NCI-H1694 treated with DMSO at 0.1 percent for 48 hours (cell line): ENCODE data around the gene TJP2.

Experiments
- DNase-seq: peaks from one replicate; lab custom pipeline; 2025; lab: John Stamatoyannopoulos, UW

Gene TJP2

GRCh38 chr9:69232135-69232534 lies 58.1 kb downstream of the TJP2 start:
- DNase-seq, result no peak

GRCh38 chr9:69234683-69235082 lies 60.6 kb downstream of the TJP2 start:
- DNase-seq, result no peak

- DNase-seq, result no peak
These were observed 62.1 kb downstream of the TJP2 start for GRCh38 chr9:69236188-69236587.

- DNase-seq, result no peak
These were observed 63.7 kb downstream of the TJP2 start for GRCh38 chr9:69237702-69238295.

- DNase-seq, result no peak
These were observed 69.0 kb downstream of the TJP2 start for GRCh38 chr9:69243116-69243515.

GRCh38 chr9:69246629-69247028 lies 72.6 kb downstream of the TJP2 start:
- DNase-seq, result no peak

GRCh38 chr9:69248005-69248404 lies 73.9 kb downstream of the TJP2 start:
- DNase-seq, result no peak

GRCh38 chr9:69249337-69249736 lies 75.3 kb downstream of the TJP2 start:
- DNase-seq, result no peak

- no peak for DNase-seq
These were observed 76.6 kb downstream of the TJP2 start for GRCh38 chr9:69250681-69251080.

- DNase-seq, result no peak
These were observed 78.4 kb downstream of the TJP2 start for GRCh38 chr9:69252436-69252835.

GRCh38 chr9:69253057-69253456 lies 79.0 kb downstream of the TJP2 start:
- DNase-seq, result no peak

- DNase-seq, result no peak
These were observed 80.1 kb downstream of the TJP2 start for GRCh38 chr9:69254223-69254622.

- no peak for DNase-seq
These were observed 81.5 kb downstream of the TJP2 start for GRCh38 chr9:69255591-69255990.

GRCh38 chr9:69258551-69258950 lies 84.5 kb downstream of the TJP2 start:
- no peak for DNase-seq

GRCh38 chr9:69260161-69260560 lies 86.1 kb downstream of the TJP2 start:
- no peak for DNase-seq

- no peak for DNase-seq
These were observed 87.6 kb downstream of the TJP2 start for GRCh38 chr9:69261636-69262035.

GRCh38 chr9:69264526-69264925 lies 90.4 kb downstream of the TJP2 start:
- no peak for DNase-seq

GRCh38 chr9:69265891-69266290 lies 91.8 kb downstream of the TJP2 start:
- DNase-seq, result no peak

- no peak for DNase-seq
These were observed 98.1 kb downstream of the TJP2 start for GRCh38 chr9:69272212-69272611.

- DNase-seq, result no peak
These were observed 99.1 kb downstream of the TJP2 start for GRCh38 chr9:69273161-69273560.

- no peak for DNase-seq
These were observed 102.7 kb downstream of the TJP2 start for GRCh38 chr9:69276775-69277174.

GRCh38 chr9:69279084-69279731 lies 105.1 kb downstream of the TJP2 start:
- no peak for DNase-seq

GRCh38 chr9:69279733-69280132 lies 105.7 kb downstream of the TJP2 start:
- DNase-seq, result no peak

- no peak for DNase-seq
These were observed 108.9 kb downstream of the TJP2 start for GRCh38 chr9:69283003-69283402.
